ENCODE data around the gene EPHB1.
A peak's percentile ranks its signal among the peaks of the same experiment; 100 is the strongest.
"Not testable (repeated sequence)": the region's sequence is repeated elsewhere in the genome, so short reads cannot be mapped to it uniquely, and the experiment has no call there.

Gene EPHB1

GRCh38 chr3:135012101-135012500, 217.0 kb downstream of the EPHB1 start:
- no peak for DNase-seq

- DNase-seq: no peak
These were observed 218.1 kb downstream of the EPHB1 start for GRCh38 chr3:135013206-135013605.

- no peak for DNase-seq
These were observed 219.5 kb downstream of the EPHB1 start for GRCh38 chr3:135014566-135014965.

GRCh38 chr3:135017003-135017893, 222.2 kb downstream of the EPHB1 start:
- DNase-seq: peak; percentile 100

GRCh38 chr3:135018149-135018923, 223.3 kb downstream of the EPHB1 start:
- peak; percentile 49 for DNase-seq

- DNase-seq: no peak
These were observed 225.1 kb downstream of the EPHB1 start for GRCh38 chr3:135020181-135020580.

- no peak for DNase-seq
These were observed 229.1 kb downstream of the EPHB1 start for GRCh38 chr3:135023996-135024658.

- not testable (repeated sequence) for DNase-seq
These were observed 235.9 kb downstream of the EPHB1 start for GRCh38 chr3:135030768-135031615.

GRCh38 chr3:135033737-135034136, 238.7 kb downstream of the EPHB1 start:
- DNase-seq: no peak

GRCh38 chr3:135034291-135034768, 239.3 kb downstream of the EPHB1 start:
- DNase-seq: peak; percentile 88

GRCh38 chr3:135034891-135035440, 239.9 kb downstream of the EPHB1 start:
- no peak for DNase-seq

GRCh38 chr3:135038186-135038585, 243.1 kb downstream of the EPHB1 start:
- no peak for DNase-seq

- DNase-seq: not testable (repeated sequence)
These were observed 244.5 kb downstream of the EPHB1 start for GRCh38 chr3:135039536-135039935.

GRCh38 chr3:135040321-135041240, 245.5 kb downstream of the EPHB1 start:
- DNase-seq: no peak

- no peak for DNase-seq
These were observed 246.5 kb downstream of the EPHB1 start for GRCh38 chr3:135041601-135042000.

GRCh38 chr3:135047061-135047460, 252.0 kb downstream of the EPHB1 start:
- no peak for DNase-seq

- no peak for DNase-seq
These were observed 255.5 kb downstream of the EPHB1 start for GRCh38 chr3:135050536-135050935.

- DNase-seq: no peak
These were observed 256.4 kb downstream of the EPHB1 start for GRCh38 chr3:135051409-135051973.

GRCh38 chr3:135055449-135055848, 260.4 kb downstream of the EPHB1 start:
- no peak for DNase-seq

GRCh38 chr3:135056084-135056730, 261.1 kb downstream of the EPHB1 start:
- peak; percentile 31 for DNase-seq

All from DMS79 (cell line).